Measurements from ENCODE around the gene AGBL3. TPM values are rescaled to one million over a fixed set of nuclear protein-coding genes. Genes with fewer than 3 reads are reported as not detected.
A peak's percentile ranks its signal among the peaks of the same experiment; 100 is the strongest.

Gene AGBL3
- total RNA-seq (2021; fragmentation: NEBNext Ultra II Directional; extraction: Animal tissue kit (Norgen Biotek cat#: 25700)) (1.9 and 2.0 TPM in 2 replicates), polyA plus RNA-seq (2011; rRNA removed) (0.49 and 1.1 TPM in 2 replicates), polyA minus RNA-seq (2011; rRNA and poly(A)+ RNA removed) (1.8 and 1.9 TPM in 2 replicates)
- 1.9 TPM for polyA plus RNA-seq (2011; cell fraction: cytosol; rRNA removed)
- polyA plus RNA-seq (2011; cell fraction: nucleus; rRNA removed): 0.86 TPM
- 0.79 to 2.3 TPM (median 1.6 TPM) in 4 replicates for polyA plus RNA-seq (2012, experiment 1 of 2)
- polyA plus RNA-seq (2012, experiment 2 of 2): 0.91 TPM
- polyA plus RNA-seq (2013, experiment 1 of 2): 2.1 TPM
- 1.4 TPM for polyA plus RNA-seq (2013, experiment 2 of 2)
- 0.66 TPM for polyA minus RNA-seq (2011; cell fraction: cytosol; rRNA and poly(A)+ RNA removed)
- polyA minus RNA-seq (2011; cell fraction: nucleus; rRNA and poly(A)+ RNA removed): 3.0 TPM
- long read RNA-seq, experiment 1, partial matches to known transcripts: 0 of 3 reads
- long read RNA-seq, experiment 1, other reads (novel, unspliced or antisense): 2 of 3 reads
- long read RNA-seq, experiment 2, partial matches to known transcripts: 1 of 5 reads
- long read RNA-seq, experiment 2, other reads (novel, unspliced or antisense): 4 of 5 reads

- H3K56ac ChIP-seq (replicated peaks; ENCODE audit: insufficient read length, low read depth, low read length): peak within 1 kb of the TSS; percentile 90
- H3K9ac ChIP-seq (replicated peaks in 1 of 4; ENCODE audit: extremely low read depth in 1 of 4, low read depth in 3 of 4, low read length in 3 of 4): peak within 1 kb of the TSS in 3 of 4 experiments; percentile 84 to 89 (median 86); a peak in 6 of 7 replicates
- H3K9me3 ChIP-seq (ENCODE audit: insufficient read depth in 2 of 2, low read depth in 1 of 2, low read length in 1 of 2): no peaks in the 10 kb centered on the region
- H2BK20ac ChIP-seq (ENCODE audit: low read length): no peak within 1 kb of the TSS
- peak within 1 kb of the TSS; percentile 66 to 90 (median 82) for H3K4me3 ChIP-seq (ENCODE audit: extremely low read depth in 1 of 4, insufficient read depth in 2 of 4, low read depth in 3 of 4, low read length in 4 of 4)
- CTCF ChIA-PET (ENCODE audit: partially characterized antibody): interaction anchor here (0.7 to 2.4 kb wide), 24 partner anchors 9 to 387 kb away, joined by 3 to 10 read pairs (median 3); partner anchors contain the start of gene TMEM140
- H3K14ac ChIP-seq (ENCODE audit: insufficient read length): peak within 1 kb of the TSS; percentile 51
- no peaks in the 10 kb centered on the region for H3K27me3 ChIP-seq (replicated peaks in 1 of 4; ENCODE audit: control insufficient read depth in 3 of 4, extremely low read depth in 1 of 4, insufficient read depth in 3 of 4, low read length in 3 of 4)
- no peaks in the 10 kb centered on the region for H4K20me1 ChIP-seq (replicated peaks in 1 of 2; ENCODE audit: control insufficient read depth in 1 of 2, insufficient read depth in 2 of 2, low read length in 2 of 2)
- no peak within 1 kb of the TSS for H2BK15ac ChIP-seq (ENCODE audit: low read length)
- FAIRE-seq (no peak), DNase-seq (ENCODE audit: low read depth in 1 of 2, low spot score in 2 of 2) (peak; percentile 86 to 94)
- peak within 1 kb of the TSS; percentile 55 for H3K18ac ChIP-seq (ENCODE audit: extremely low read depth, low read length)
- no peak within 1 kb of the TSS for H2AK5ac ChIP-seq (ENCODE audit: low read depth, low read length)
- peak within 1 kb of the TSS; percentile 97 for H4K5ac ChIP-seq (ENCODE audit: insufficient read length, low read depth, low read length)
- H3K36me3 ChIP-seq (ENCODE audit: control insufficient read depth in 2 of 4, insufficient read depth in 4 of 4, low read length in 3 of 4): peaks cover 0 to 9% (median 0%) of the 10 kb centered on the region in 4 experiments; a peak in 2 of 8 replicates
- H3K4me2 ChIP-seq (ENCODE audit: insufficient read depth in 1 of 2, low read depth in 2 of 2, low read length in 2 of 2): peak within 1 kb of the TSS; percentile 81 to 91
- H2BK5ac ChIP-seq (ENCODE audit: low read depth, low read length): peak within 1 kb of the TSS; percentile 55; the same call in 1 of the 2 replicates
- 3% methylated on average over 51 of the region's 70 CpGs; no CpG with 5 or more reads in 1 of the 2 experiments for WGBS, 2 experiments (ENCODE audit: extremely low coverage in 1 of 2, insufficient coverage in 1 of 2, insufficient read length in 1 of 2, insufficient replicate concordance in 2 of 2, low coverage in 1 of 2, low lambda C conversion rate in 2 of 2, missing lambda C conversion rate in 1 of 2)
- peak within 1 kb of the TSS; percentile 96 for H2AFZ ChIP-seq (ENCODE audit: low read length)
- no peak within 1 kb of the TSS for H2BK12ac ChIP-seq (ENCODE audit: low read depth, low read length)
- peaks cover 5% of the 10 kb centered on the region for H3K23me2 ChIP-seq (ENCODE audit: low read depth, low read length)
- H3K79me2 ChIP-seq (ENCODE audit: control insufficient read depth in 1 of 2, insufficient read depth in 2 of 2, low read length in 2 of 2): peaks cover 0 to 16% of the 10 kb centered on the region in 2 experiments; a peak in 2 of 4 replicates
- no peaks in the 10 kb centered on the region for H3K4me1 ChIP-seq (replicated peaks in 1 of 4; ENCODE audit: control insufficient read depth in 3 of 4, insufficient read depth in 4 of 4, low read length in 3 of 4)
- peak within 1 kb of the TSS; percentile 69 for H2BK120ac ChIP-seq (replicated peaks; ENCODE audit: low read depth, low read length)
- peak within 1 kb of the TSS; percentile 85 for H4K91ac ChIP-seq (replicated peaks; ENCODE audit: insufficient read length, low read length)
- H3K4ac ChIP-seq (replicated peaks; ENCODE audit: insufficient read length, low read depth, low read length): peak within 1 kb of the TSS; percentile 82
- no peak within 1 kb of the TSS for H3K23ac ChIP-seq (ENCODE audit: insufficient read length)
- peak within 1 kb of the TSS; percentile 99 for H4K8ac ChIP-seq (ENCODE audit: extremely low read depth, insufficient read depth, low read length)
- POLR2A ChIA-PET (ENCODE audit: partially characterized antibody): interaction anchor here (0.7 to 2.7 kb wide), 13 partner anchors 9 to 262 kb away, joined by 3 to 13 read pairs (median 5); partner anchors contain the start of gene CYREN
- peak within 1 kb of the TSS; percentile 87 for H3K27ac ChIP-seq (ENCODE audit: low read depth, low read length)
- no peaks in the 10 kb centered on the region for H3K79me1 ChIP-seq (ENCODE audit: low read depth, low read length)
- TF ChIP-seq KDM4A (IDR thresholded peaks at IDR 0.05; ENCODE audit: low read depth, low read length, severe bottlenecking) (peak; percentile 98), YY1 (IDR thresholded peaks at IDR 0.05; ENCODE audit: low read depth, low read length) (no peak), EZH2 (IDR thresholded peaks at IDR 0.05; ENCODE audit: low read depth, low read length, severe bottlenecking) (no peak), HDAC2 (IDR thresholded peaks at IDR 0.05; ENCODE audit: borderline replicate concordance in 1 of 2, low read depth in 2 of 2, low read length in 2 of 2) (no peak), CBX8 (IDR thresholded peaks at IDR 0.05; ENCODE audit: borderline replicate concordance, low read depth, low read length) (no peak)
- TF ChIP-seq, protein P1, sequence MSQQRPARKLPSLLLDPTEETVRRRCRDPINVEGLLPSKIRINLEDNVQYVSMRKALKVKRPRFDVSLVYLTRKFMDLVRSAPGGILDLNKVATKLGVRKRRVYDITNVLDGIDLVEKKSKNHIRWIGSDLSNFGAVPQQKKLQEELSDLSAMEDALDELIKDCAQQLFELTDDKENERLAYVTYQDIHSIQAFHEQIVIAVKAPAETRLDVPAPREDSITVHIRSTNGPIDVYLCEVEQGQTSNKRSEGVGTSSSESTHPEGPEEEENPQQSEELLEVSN (IDR thresholded peaks at IDR 0.05): peak; percentile 99
Measured at GRCh38 chr7:134986363-134987251, at the start of gene AGBL3. AGBL3 (plus strand) TSS chr7:134986508; CDS start chr7:134987934, 1,426 bp downstream.

All from H1 (cell line).